Suprapubic skin (tissue), 4 donors: ENCODE results near the gene SIGLECL1. TPM values are rescaled to one million over a fixed set of nuclear protein-coding genes. Genes with fewer than 3 reads are reported as not detected.

ENCODE experiments used
- DNase-seq, 2 donors: peaks; one replicate each; pipeline ENCODE4 v3.0.0-alpha.2; 2019; ENCODE audit warnings: low spot score in 2 of 2
- H3K27ac ChIP-seq: fragments of 200-600 bp; sonication (generic); one replicate; pipeline ENCODE4 v1.5.1; 2019
- H3K27me3 ChIP-seq: fragments of 200-600 bp; sonication (generic); one replicate; pipeline ENCODE4 v1.5.1; 2019
- H3K36me3 ChIP-seq: fragments of 200-600 bp; sonication (generic); one replicate; pipeline ENCODE4 v1.5.1; 2019
- H3K4me1 ChIP-seq: fragments of 200-600 bp; sonication (generic); one replicate; pipeline ENCODE4 v1.5.1; 2019
- H3K4me3 ChIP-seq: fragments of 200-600 bp; sonication (generic); one replicate; pipeline ENCODE4 v1.5.1; 2019; ENCODE audit warnings: mild to moderate bottlenecking
- H3K9me3 ChIP-seq: fragments of 200-600 bp; sonication (generic); one replicate; pipeline ENCODE4 v1.5.1; 2019
- CTCF ChIP-seq, 2 donors: fragments of 200-600 bp in 1 of 2; fragments of 450-650 bp in 1 of 2; sonication (generic) in 1 of 2; IDR thresholded peaks; one replicate each; pipeline ENCODE4 v1.5.1; 2016 to 2019; ENCODE audit warnings: antibody characterized with exemption in 2 of 2, mild to moderate bottlenecking in 1 of 2, moderate library complexity in 1 of 2
- EP300 ChIP-seq: sonication (generic); formaldehyde crosslinking; IDR thresholded peaks from one replicate; pipeline ENCODE4 v1.6.1; 2017; ENCODE audit warnings: antibody characterized with exemption
- POLR2A ChIP-seq, 2 donors: fragments of 450-650 bp; IDR thresholded peaks; one replicate each; pipeline ENCODE4 v1.6.1; 2017; ENCODE audit warnings: antibody characterized with exemption in 2 of 2, mild to moderate bottlenecking in 2 of 2, moderate library complexity in 2 of 2
- POLR2AphosphoS5 ChIP-seq, 3 donors: sonication (generic); formaldehyde crosslinking; IDR thresholded peaks; one replicate each; pipeline ENCODE4 v1.6.1; 2017; ENCODE audit warnings: antibody characterized with exemption in 3 of 3
- WGBS: methylation state at CpG from one replicate; pipeline ENCODE4 v1.1.5; 2018; 5-methylcytosine and 5-hydroxymethylcytosine counted together
- total RNA-seq, 4 donors: library from RNA; depleted of rRNA; stranded (reverse); fragments of >200 nt; gene quantifications; one replicate each; pipeline ENCODE4 v1.1.0, GENCODE V29; 2016

Gene SIGLECL1
- total RNA-seq, 4 donors from 2014 or later = not detected

- DNase-seq = no peak
- no peaks in the 10 kb centered on the region for H3K36me3 ChIP-seq
- H3K27ac ChIP-seq = no peak overlapping the region
- H3K27me3 ChIP-seq = peaks cover 14% of the 10 kb centered on the region
- no peak overlapping the region for H3K4me3 ChIP-seq
- WGBS = 29% methylated on average over 5 of the region's 5 CpGs
- no peaks in the 10 kb centered on the region for H3K4me1 ChIP-seq
- H3K9me3 ChIP-seq = no peaks in the 10 kb centered on the region
- peak in 1 of 2 donors; percentile 57 for TF ChIP-seq CTCF (IDR thresholded peaks at IDR 0.05)
- no peak for TF ChIP-seq POLR2AphosphoS5 (IDR thresholded peaks at IDR 0.05)
- TF ChIP-seq EP300 = no peak
Measured at GRCh38 chr19:51259348-51260245, 8.7 kb downstream of the SIGLECL1 start.

GRCh38 chr19:51263808-51264207 lies 12.9 kb downstream of the SIGLECL1 start:
- DNase-seq = no peak
- Histone ChIP-seq H3K4me3 (no peak overlapping the region), H3K27ac (no peak overlapping the region), H3K4me1 (no peaks in the 10 kb centered on the region), H3K36me3 (no peaks in the 10 kb centered on the region), H3K9me3 (no peaks in the 10 kb centered on the region), H3K27me3 (peaks cover 14% of the 10 kb centered on the region)
- WGBS = 72% methylated on average over 4 of the region's 4 CpGs
- TF ChIP-seq POLR2AphosphoS5 (IDR thresholded peaks at IDR 0.05) = no peak
- no peak for TF ChIP-seq CTCF (IDR thresholded peaks at IDR 0.05)
- no peak for TF ChIP-seq EP300
- TF ChIP-seq POLR2A (IDR thresholded peaks at IDR 0.05) = no peak

- Histone ChIP-seq H3K4me3 (no peak overlapping the region), H3K9me3 (no peaks in the 10 kb centered on the region), H3K27ac (no peak overlapping the region), H3K4me1 (no peaks in the 10 kb centered on the region), H3K36me3 (no peaks in the 10 kb centered on the region), H3K27me3 (peaks cover 7% of the 10 kb centered on the region)
- TF ChIP-seq EP300 = no peak
- WGBS = 63% methylated on average over 26 of the region's 26 CpGs
- no peak for DNase-seq
Measured at GRCh38 chr19:51271067-51271466, 20.2 kb downstream of the SIGLECL1 start.

GRCh38 chr19:51272183-51272810 lies 21.4 kb downstream of the SIGLECL1 start:
- Histone ChIP-seq H3K4me3 (no peak overlapping the region), H3K9me3 (no peaks in the 10 kb centered on the region), H3K27ac (no peak overlapping the region), H3K27me3 (peaks cover 7% of the 10 kb centered on the region), H3K4me1 (no peaks in the 10 kb centered on the region), H3K36me3 (no peaks in the 10 kb centered on the region)
- 40% methylated on average over 6 of the region's 6 CpGs for WGBS
- DNase-seq = peak in 1 of 2 donors; percentile 48
- no peak for TF ChIP-seq POLR2A (IDR thresholded peaks at IDR 0.05)
- no peak for TF ChIP-seq POLR2AphosphoS5 (IDR thresholded peaks at IDR 0.05)
- no peak for TF ChIP-seq EP300

- Histone ChIP-seq H3K27ac (no peak overlapping the region), H3K4me1 (no peaks in the 10 kb centered on the region), H3K36me3 (no peaks in the 10 kb centered on the region), H3K9me3 (no peaks in the 10 kb centered on the region), H3K4me3 (no peak overlapping the region), H3K27me3 (peaks cover 12% of the 10 kb centered on the region)
- TF ChIP-seq POLR2A (IDR thresholded peaks at IDR 0.05) (no peak), CTCF (IDR thresholded peaks at IDR 0.05) (no peak), POLR2AphosphoS5 (IDR thresholded peaks at IDR 0.05) (no peak), EP300 (no peak)
- no peak for DNase-seq
- WGBS = 88% methylated on average over 8 of the region's 8 CpGs
Measured at GRCh38 chr19:51274049-51274770, 23.3 kb downstream of the SIGLECL1 start.

- 42% methylated on average over 3 of the region's 3 CpGs for WGBS
- H3K9me3 ChIP-seq = no peaks in the 10 kb centered on the region
- H3K27me3 ChIP-seq = peaks cover 17% of the 10 kb centered on the region
- H3K4me3 ChIP-seq = no peak overlapping the region
- no peak overlapping the region for H3K27ac ChIP-seq
- no peak for DNase-seq
- TF ChIP-seq CTCF (IDR thresholded peaks at IDR 0.05) (no peak), POLR2A (IDR thresholded peaks at IDR 0.05) (no peak), EP300 (no peak), POLR2AphosphoS5 (IDR thresholded peaks at IDR 0.05) (no peak)
- H3K4me1 ChIP-seq = no peaks in the 10 kb centered on the region
- H3K36me3 ChIP-seq = no peaks in the 10 kb centered on the region
Measured at GRCh38 chr19:51277112-51277511, 26.2 kb downstream of the SIGLECL1 start.
